HG03558 (cell line): ENCODE results near the gene ZNF263.
A peak's percentile ranks its signal among the peaks of the same experiment; 100 is the strongest.
"Not testable (repeated sequence)": the region's sequence is repeated elsewhere in the genome, so short reads cannot be mapped to it uniquely, and the experiment has no call there.

ENCODE experiments used
- ATAC-seq: cut with Tn5 transposase; IDR thresholded peaks from one replicate; pipeline ENCODE4 v1.9.1; 2021; ENCODE audit warnings: moderate number of reproducible peaks; ENCODE audit not compliant: unreplicated experiment; ENCODE audit errors: extremely low read depth

Gene ZNF263

GRCh38 chr16:3266873-3267537 lies 16.3 kb upstream of the ZNF263 start:
- ATAC-seq = no peak

GRCh38 chr16:3268294-3268693 lies 15.0 kb upstream of the ZNF263 start:
- ATAC-seq = no peak

GRCh38 chr16:3270718-3271117 lies 12.6 kb upstream of the ZNF263 start:
- not testable (repeated sequence) for ATAC-seq

GRCh38 chr16:3271281-3271680 lies 12.0 kb upstream of the ZNF263 start:
- ATAC-seq = not testable (repeated sequence)

- no peak for ATAC-seq
Observed at GRCh38 chr16:3274490-3274889, 8.8 kb upstream of the ZNF263 start.

GRCh38 chr16:3274947-3275346 lies 8.3 kb upstream of the ZNF263 start:
- no peak for ATAC-seq

GRCh38 chr16:3276679-3277078 lies 6.6 kb upstream of the ZNF263 start:
- no peak for ATAC-seq

GRCh38 chr16:3281222-3281820 lies 2.0 kb upstream of the ZNF263 start:
- no peak for ATAC-seq

- ATAC-seq = peak; percentile 7
Observed at GRCh38 chr16:3282103-3282729, 1.1 kb upstream of the ZNF263 start.

GRCh38 chr16:3283543-3284447 lies 504 bp downstream of the ZNF263 start:
- no peak for ATAC-seq

GRCh38 chr16:3285131-3285530 lies 1.8 kb downstream of the ZNF263 start:
- no peak for ATAC-seq

- no peak for ATAC-seq
Observed at GRCh38 chr16:3289998-3290673, 6.8 kb downstream of the ZNF263 start.

GRCh38 chr16:3292604-3293003 lies 9.3 kb downstream of the ZNF263 start:
- ATAC-seq = no peak

GRCh38 chr16:3295209-3295608 lies 11.9 kb downstream of the ZNF263 start:
- no peak for ATAC-seq

GRCh38 chr16:3295783-3296182 lies 12.5 kb downstream of the ZNF263 start:
- ATAC-seq = no peak

GRCh38 chr16:3304370-3304769 lies 21.1 kb downstream of the ZNF263 start:
- ATAC-seq = no peak

GRCh38 chr16:3305109-3306068 lies 22.1 kb downstream of the ZNF263 start, which contains the start of the genes TIGD7 and ZNF75A:
Gene TIGD7 (minus strand): TSS chr16:3305430. CDS start chr16:3300614, 4,816 bp downstream.
Gene ZNF75A (plus strand): TSS chr16:3305497. CDS start chr16:3308429, 2,932 bp downstream.
- ATAC-seq = no peak

- no peak for ATAC-seq
Observed at GRCh38 chr16:3306078-3306477, 22.8 kb downstream of the ZNF263 start.

- no peak for ATAC-seq
Observed at GRCh38 chr16:3311496-3311895, 28.2 kb downstream of the ZNF263 start.
